ENCODE data around the gene CDC14B.

The CDC14B gene

GRCh38 chr9:96476591-96476990 is 143.1 kb downstream of the CDC14B start:
- DNase-seq: no peak

GRCh38 chr9:96476013-96476412 is 143.6 kb downstream of the CDC14B start:
- no peak for DNase-seq

- no peak for DNase-seq
These were observed 151.9 kb downstream of the CDC14B start for GRCh38 chr9:96467784-96468183.

- no peak for DNase-seq
These were observed 155.2 kb downstream of the CDC14B start for GRCh38 chr9:96464426-96464825.

- DNase-seq: no peak
These were observed 157.1 kb downstream of the CDC14B start for GRCh38 chr9:96462541-96462940.

- no peak for DNase-seq
These were observed 158.3 kb downstream of the CDC14B start for GRCh38 chr9:96461336-96461735.

GRCh38 chr9:96460882-96461281 is 158.8 kb downstream of the CDC14B start:
- no peak for DNase-seq

- no peak for DNase-seq
These were observed 159.2 kb downstream of the CDC14B start for GRCh38 chr9:96460470-96460869.

GRCh38 chr9:96459268-96460007 is 160.2 kb downstream of the CDC14B start:
- no peak for DNase-seq

GRCh38 chr9:96458226-96458625 is 161.4 kb downstream of the CDC14B start:
- DNase-seq: no peak

- no peak for DNase-seq
These were observed 162.4 kb downstream of the CDC14B start for GRCh38 chr9:96457266-96457665.

GRCh38 chr9:96453625-96454024 is 166.0 kb downstream of the CDC14B start:
- DNase-seq: no peak

GRCh38 chr9:96450613-96451528 is 168.8 kb downstream of the CDC14B start:
- no peak for DNase-seq

All from DMS79 (cell line).